Brain microvascular endothelial cell (primary cell): ENCODE measurements around the gene SCAI.
"Not testable (repeated sequence)": the region's sequence is repeated elsewhere in the genome, so short reads cannot be mapped to it uniquely, and the experiment has no call there.

ENCODE experiments used
- DNase-seq: peaks from one replicate; pipeline ENCODE4 v3.0.0-alpha.2; 2020
- H3K27ac ChIP-seq: fragments of 250-450 bp; sonication (Bioruptor Pico); 2 replicates; pipeline ENCODE4 v1.5.1; 2020; ENCODE audit warnings: mild to moderate bottlenecking, moderate library complexity
- H3K27me3 ChIP-seq: fragments of 250-450 bp; sonication (Bioruptor Pico); replicated peaks from 2 replicates; pipeline ENCODE4 v1.5.1; 2020; ENCODE audit warnings: mild to moderate bottlenecking
- H3K36me3 ChIP-seq: fragments of 250-450 bp; sonication (Bioruptor Pico); replicated peaks from 2 replicates; pipeline ENCODE4 v1.5.1; 2020; ENCODE audit warnings: mild to moderate bottlenecking
- H3K4me3 ChIP-seq: 2 replicates; pipeline ENCODE4 v1.5.1; 2011; ENCODE audit warnings: low read depth, mild to moderate bottlenecking, control low read depth, low read length, moderate library complexity
- in situ Hi-C: cut with HindIII; loops from 2 replicates; pipeline ENCODE4 v1.10.0; 2017; ENCODE audit warnings: low sequenced_read_pairs, low pct_ligation_motif_present
- TF ChIP-seq, protein P1 (sequence below): IDR thresholded peaks from 2 replicates; pipeline ENCODE4 v1.5.1; 2011; ENCODE audit warnings: low read depth, mild to moderate bottlenecking, moderate library complexity, low read length, control low read depth, inconsistent platforms; ENCODE audit errors: missing control alignments

Gene SCAI

DNA sequence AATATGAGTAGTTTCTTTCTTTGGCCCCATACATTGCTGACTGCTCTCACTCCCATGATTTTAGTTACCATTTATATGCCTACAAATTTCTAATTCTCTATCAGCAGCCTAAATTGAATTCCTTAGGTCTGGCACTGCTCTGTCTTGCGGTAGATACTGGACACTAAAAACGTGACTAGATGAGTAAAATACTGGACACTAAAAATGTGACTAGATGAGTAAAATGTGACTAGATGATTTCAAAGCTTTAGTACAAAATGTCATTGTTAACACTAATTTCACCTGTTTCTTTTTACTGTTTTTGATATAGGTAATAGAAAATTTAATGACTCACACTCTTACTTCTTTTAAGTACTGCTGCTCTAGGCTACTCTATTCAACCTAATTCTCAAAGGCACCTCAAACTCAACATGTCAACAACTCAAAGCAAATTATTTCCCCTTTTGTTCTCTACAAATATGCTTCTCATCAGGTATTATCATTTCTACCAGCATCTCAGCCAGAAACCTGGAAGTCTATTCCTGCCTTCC lies 171.0 kb downstream of the SCAI start:
- in situ Hi-C loops: no loop called here
- DNase-seq: no peak
- H3K27me3 ChIP-seq: no peaks in the 10 kb centered on the region
- H3K4me3 ChIP-seq: no peak overlapping the region
- TF ChIP-seq, protein P1, sequence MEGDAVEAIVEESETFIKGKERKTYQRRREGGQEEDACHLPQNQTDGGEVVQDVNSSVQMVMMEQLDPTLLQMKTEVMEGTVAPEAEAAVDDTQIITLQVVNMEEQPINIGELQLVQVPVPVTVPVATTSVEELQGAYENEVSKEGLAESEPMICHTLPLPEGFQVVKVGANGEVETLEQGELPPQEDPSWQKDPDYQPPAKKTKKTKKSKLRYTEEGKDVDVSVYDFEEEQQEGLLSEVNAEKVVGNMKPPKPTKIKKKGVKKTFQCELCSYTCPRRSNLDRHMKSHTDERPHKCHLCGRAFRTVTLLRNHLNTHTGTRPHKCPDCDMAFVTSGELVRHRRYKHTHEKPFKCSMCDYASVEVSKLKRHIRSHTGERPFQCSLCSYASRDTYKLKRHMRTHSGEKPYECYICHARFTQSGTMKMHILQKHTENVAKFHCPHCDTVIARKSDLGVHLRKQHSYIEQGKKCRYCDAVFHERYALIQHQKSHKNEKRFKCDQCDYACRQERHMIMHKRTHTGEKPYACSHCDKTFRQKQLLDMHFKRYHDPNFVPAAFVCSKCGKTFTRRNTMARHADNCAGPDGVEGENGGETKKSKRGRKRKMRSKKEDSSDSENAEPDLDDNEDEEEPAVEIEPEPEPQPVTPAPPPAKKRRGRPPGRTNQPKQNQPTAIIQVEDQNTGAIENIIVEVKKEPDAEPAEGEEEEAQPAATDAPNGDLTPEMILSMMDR: no peak
- H3K36me3 ChIP-seq: no peaks in the 10 kb centered on the region
- H3K27ac ChIP-seq: no peak overlapping the region

DNA sequence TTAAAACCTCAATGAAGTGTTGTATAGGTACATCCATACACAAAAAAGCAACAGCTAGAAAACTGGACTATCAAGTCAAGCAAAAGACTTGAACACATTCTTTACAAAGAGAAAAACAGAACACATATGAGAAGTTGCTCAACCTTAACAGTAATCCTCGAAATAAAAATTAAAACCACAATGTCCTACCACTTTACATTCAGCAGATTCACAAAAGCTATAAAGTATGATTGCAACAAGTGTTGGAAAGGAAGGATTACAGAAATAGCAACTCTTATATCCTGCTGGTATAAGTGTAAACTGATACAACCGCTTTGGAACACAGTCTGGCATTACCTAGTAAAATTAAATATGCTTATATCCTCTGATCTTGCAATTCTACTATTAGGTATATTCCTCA lies 173.9 kb downstream of the SCAI start:
- TF ChIP-seq, protein P1: no peak
- Histone ChIP-seq H3K27me3 (no peaks in the 10 kb centered on the region), H3K36me3 (no peaks in the 10 kb centered on the region), H3K4me3 (no peak overlapping the region), H3K27ac (no peak overlapping the region)
- no peak for DNase-seq
- in situ Hi-C loops: no loop called here

DNA sequence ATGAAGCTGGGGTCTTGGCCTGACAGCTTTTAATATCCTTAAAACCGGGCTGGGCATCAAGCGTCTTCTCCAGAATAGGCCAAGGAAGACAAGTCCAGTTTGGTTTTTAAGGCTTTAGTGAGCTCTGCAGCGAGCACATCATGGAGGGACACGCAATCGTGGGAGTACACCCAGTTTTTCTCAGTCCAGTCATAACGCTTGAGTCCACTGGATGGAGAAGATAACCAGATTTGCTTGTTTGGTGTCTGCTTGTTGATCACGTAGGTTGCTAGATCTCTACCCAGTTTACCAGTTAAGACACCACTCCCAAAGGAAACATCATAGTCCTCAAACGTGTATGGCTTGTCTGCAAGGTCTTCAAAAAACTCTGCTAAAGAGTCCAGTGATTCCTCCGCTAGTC lies 175.1 kb downstream of the SCAI start:
- TF ChIP-seq, protein P1: no peak
- DNase-seq: no peak
- Histone ChIP-seq H3K4me3 (no peak overlapping the region), H3K27ac (no peak overlapping the region), H3K36me3 (no peaks in the 10 kb centered on the region), H3K27me3 (no peaks in the 10 kb centered on the region)
- in situ Hi-C loops: no loop called here

DNA sequence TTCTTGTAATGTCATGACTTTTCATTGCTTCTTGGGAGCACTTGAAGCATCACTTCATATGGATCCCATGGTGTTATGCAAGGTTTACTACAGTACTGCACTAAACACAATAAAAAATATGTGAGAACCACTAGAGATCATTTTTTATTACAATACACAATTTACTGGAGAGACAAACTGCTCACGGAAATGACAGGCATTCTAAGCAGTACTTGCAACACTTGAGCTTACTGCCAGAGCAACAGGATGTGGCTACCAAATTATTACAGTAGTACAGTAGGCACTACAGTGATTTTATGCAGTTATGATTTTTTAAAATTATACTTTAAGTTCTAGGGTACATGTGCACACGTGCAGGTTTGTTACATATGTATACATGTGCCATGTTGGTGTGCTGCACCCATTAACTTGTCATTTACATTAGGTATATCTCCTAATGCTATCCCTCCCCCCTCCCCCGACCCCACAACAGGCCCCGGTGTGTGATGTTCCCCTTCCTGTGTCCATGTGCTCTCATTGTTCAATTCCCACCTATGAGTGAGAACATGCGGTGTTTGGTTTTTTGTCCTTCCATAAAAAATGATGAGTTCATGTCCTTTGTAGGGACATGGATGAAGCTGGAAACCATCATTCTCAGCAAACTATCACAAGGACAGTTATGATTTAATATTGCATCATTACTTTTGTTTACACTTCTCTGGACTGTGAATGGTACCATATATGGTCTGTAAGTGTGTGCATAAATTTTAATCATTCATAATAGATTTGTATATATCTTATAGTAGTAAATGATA lies 177.4 kb downstream of the SCAI start:
- H3K27ac ChIP-seq: not testable (repeated sequence)

DNA sequence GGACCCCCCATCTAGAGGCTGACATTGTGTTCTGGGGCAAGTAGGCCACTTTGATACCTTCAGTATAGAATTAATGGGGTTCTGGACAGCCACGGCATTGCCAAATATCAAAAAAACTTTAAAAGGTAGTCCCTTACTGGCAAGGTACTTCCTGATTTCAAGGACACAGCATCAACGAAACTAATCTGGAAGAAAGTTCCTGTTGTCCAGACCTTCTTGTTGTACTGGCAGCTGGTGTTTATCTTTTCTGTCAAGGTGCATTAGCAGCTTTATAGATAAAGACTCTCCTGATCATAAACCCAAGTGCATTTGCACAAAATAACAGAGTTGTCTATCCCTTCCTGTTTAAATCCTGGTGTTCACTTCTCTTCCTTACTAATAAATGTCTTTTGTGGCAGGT lies 178.7 kb downstream of the SCAI start:
- TF ChIP-seq, protein P1: no peak
- DNase-seq: no peak
- H3K4me3 ChIP-seq: no peak overlapping the region
- no peaks in the 10 kb centered on the region for H3K36me3 ChIP-seq
- no peak overlapping the region for H3K27ac ChIP-seq
- no peaks in the 10 kb centered on the region for H3K27me3 ChIP-seq
- in situ Hi-C loops: no loop called here

More for the DNA sequence above, 177.4 kb downstream of the SCAI start:
- in situ Hi-C loops, H3K27me3 ChIP-seq, H3K4me3 ChIP-seq, DNase-seq, H3K36me3 ChIP-seq: not testable (repeated sequence)

DNA sequence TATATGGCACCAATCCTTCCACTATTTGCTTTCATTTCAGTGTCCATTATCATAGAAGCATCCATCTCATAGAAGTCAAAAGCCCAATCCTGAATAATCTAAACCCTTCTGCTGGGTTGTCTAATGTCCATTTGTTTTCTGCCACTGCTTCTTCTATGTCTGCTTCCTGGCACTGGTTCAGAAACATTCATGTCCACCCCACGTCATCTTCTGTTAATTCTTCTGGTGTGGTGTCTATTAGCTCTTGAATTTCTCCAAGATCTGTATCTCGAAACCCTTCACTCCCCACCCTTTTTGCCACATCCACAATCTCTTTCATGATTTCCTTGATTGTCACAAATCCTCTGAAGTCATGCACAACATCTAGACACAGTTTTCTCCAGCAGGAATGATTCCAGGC lies 179.3 kb downstream of the SCAI start:
- in situ Hi-C loops: no loop called here
- no peak overlapping the region for H3K4me3 ChIP-seq

More for the DNA sequence above, 179.3 kb downstream of the SCAI start:
- Histone ChIP-seq H3K27me3 (no peaks in the 10 kb centered on the region), H3K36me3 (no peaks in the 10 kb centered on the region), H3K27ac (no peak overlapping the region)
- no peak for DNase-seq
- TF ChIP-seq, protein P1: no peak
